Measurements from ENCODE around the gene HOXC13.

HOXC13 gene

DNA sequence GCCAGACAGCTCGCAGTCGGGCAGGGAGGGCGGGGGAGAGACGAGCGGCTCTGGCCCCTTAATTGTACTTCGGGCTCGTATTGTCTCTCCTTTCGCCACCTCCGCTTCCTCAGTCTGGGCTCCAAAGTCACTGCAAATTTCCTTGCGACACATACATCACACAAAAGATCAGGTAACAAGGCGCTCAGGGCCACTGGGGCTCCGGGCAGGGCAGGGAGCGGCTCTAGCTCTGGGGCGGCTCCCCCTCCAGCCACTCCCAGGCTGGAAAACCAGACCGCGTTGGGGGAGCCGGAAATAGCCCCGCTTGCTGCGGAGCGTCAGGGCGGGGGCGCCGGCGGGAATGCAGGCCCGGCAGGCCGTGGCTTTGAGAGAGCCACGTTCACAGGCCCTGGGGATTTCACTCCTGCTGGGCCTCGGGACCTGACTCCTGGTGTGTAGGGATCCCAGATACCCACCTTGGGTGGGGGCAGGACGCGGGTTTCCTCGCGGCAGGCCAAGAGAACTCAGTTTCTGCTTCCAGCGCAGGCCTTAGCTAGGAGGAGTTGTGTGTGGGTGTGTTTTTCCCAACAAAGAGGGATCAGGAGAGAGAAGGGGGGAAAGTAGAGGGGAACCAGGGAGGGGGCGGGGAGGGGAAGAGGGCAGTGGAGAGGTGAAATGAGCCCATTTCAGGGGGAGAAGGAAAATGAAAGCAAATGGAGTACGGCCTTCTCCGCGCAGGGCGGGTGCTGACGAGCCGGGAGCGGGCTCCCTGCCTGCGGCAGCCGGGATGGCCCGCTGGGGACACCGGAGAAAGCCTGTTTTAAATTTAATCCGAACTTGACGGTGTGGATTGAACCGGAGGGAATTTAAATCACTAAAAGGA lies 57.0 kb downstream of the HOXC13 start:
- peaks cover 100% of the 10 kb centered on the region for H3K27me3 ChIP-seq (ENCODE audit: insufficient read depth, low read length)
- H3K4me3 ChIP-seq (ENCODE audit: low read length), result peak overlapping the region; percentile 33
- H3K36me3 ChIP-seq (ENCODE audit: insufficient read depth, low read length), result no peaks in the 10 kb centered on the region
- peaks cover 5% of the 10 kb centered on the region; the same call in 1 of the 2 replicates for H3K4me1 ChIP-seq (ENCODE audit: insufficient read depth, low read length)
- H3K9me3 ChIP-seq (ENCODE audit: insufficient read depth, low read depth, low read length), result no peaks in the 10 kb centered on the region
- H3K27ac ChIP-seq (ENCODE audit: low read depth, low read length), result no peak overlapping the region
- 3% methylated on average over 48 of the region's 48 CpGs for WGBS
- no peak overlapping the region for H3K9ac ChIP-seq (ENCODE audit: low read depth, low read length)
